ENCODE data around the gene ARHGAP45. TPM values are rescaled to one million over a fixed set of nuclear protein-coding genes. Genes with fewer than 3 reads are reported as not detected.
A peak's percentile ranks its signal among the peaks of the same experiment; 100 is the strongest.

The ARHGAP45 gene
- total and polyA plus RNA-seq, 9 of the 15 experiments (the other 6 are each of a cell fraction or from before 2014, with no cell fraction given) = 0.08 to 22.1 (median 4.2) TPM

GRCh38 chr19:1046836-1047695, 19.9 kb upstream of the ARHGAP45 start (continued):
- TF ChIP-seq ATF2 (CRISPR knock-in tag; IDR thresholded peaks at IDR 0.05) = no peak
- no peak for TF ChIP-seq ZNF511 (CRISPR knock-in tag; IDR thresholded peaks at IDR 0.05)
- no peak for TF ChIP-seq FOXJ3 (CRISPR knock-in tag; IDR thresholded peaks at IDR 0.05)
- peak; percentile 99 for TF ChIP-seq ZBTB33 (CRISPR knock-in tag; IDR thresholded peaks at IDR 0.05)
- peak; percentile 68 for TF ChIP-seq HNRNPL (IDR thresholded peaks at IDR 0.05; ENCODE audit: low read depth, low read length)
- no peak for TF ChIP-seq TSC22D4 (tag; IDR thresholded peaks at IDR 0.05)
- no peak for TF ChIP-seq ZNF165 (CRISPR knock-in tag; IDR thresholded peaks at IDR 0.05; ENCODE audit: borderline replicate concordance)
- TF ChIP-seq SFPQ (IDR thresholded peaks at IDR 0.05; ENCODE audit: low read depth, low read length) = no peak
- TF ChIP-seq ZNF239 (CRISPR knock-in tag; IDR thresholded peaks at IDR 0.05) = no peak
- TF ChIP-seq SRSF1 (IDR thresholded peaks at IDR 0.05; ENCODE audit: low read depth, low read length) = no peak
- TF ChIP-seq BRCA1 (IDR thresholded peaks at IDR 0.05) = no peak
- TF ChIP-seq BRCA1 (CRISPR knock-in tag; IDR thresholded peaks at IDR 0.05) = no peak
- TF ChIP-seq ARID4B (CRISPR knock-in tag; IDR thresholded peaks at IDR 0.05) = no peak
- TF ChIP-seq ZNF217 (CRISPR knock-in tag; IDR thresholded peaks at IDR 0.05) = no peak
- peak; percentile 39 for TF ChIP-seq RBFOX2 (IDR thresholded peaks at IDR 0.05; ENCODE audit: low read depth, low read length)
- TF ChIP-seq POU5F1 (IDR thresholded peaks at IDR 0.05; ENCODE audit: borderline replicate concordance, low read depth, low read length, partially characterized antibody) = no peak
